ENCODE data around the gene UNC45A. TPM values are rescaled to one million over a fixed set of nuclear protein-coding genes. Genes with fewer than 3 reads are reported as not detected.

UNC45A gene
- total RNA-seq, 4 donors from 2014 or later: 26.3 to 59.3 (median 43.9) TPM

GRCh38 chr15:90909976-90910375 is 25.1 kb upstream of the UNC45A start:
- Histone ChIP-seq H3K9me3 (no peaks in the 10 kb centered on the region), H3K27me3 (no peaks in the 10 kb centered on the region), H3K27ac (no peak overlapping the region), H3K4me3 (replicated peaks in 1 of 3) (no peak overlapping the region), H3K36me3 (peaks cover 85 to 86% of the 10 kb centered on the region in 2 donors), H3K4me1 (no peaks in the 10 kb centered on the region)
- TF ChIP-seq CTCF (IDR thresholded peaks at IDR 0.05): no peak
- no peak for TF ChIP-seq POLR2A (IDR thresholded peaks at IDR 0.05)
- intact Hi-C loops (cut with DNase I): no loop called here
- no peak for DNase-seq
- WGBS, 2 donors: 84 to 92% methylated on average over 8 of the region's 8 CpGs

- peaks cover 85 to 86% of the 10 kb centered on the region in 2 donors for H3K36me3 ChIP-seq
- intact Hi-C loops (cut with DNase I): no loop called here
- no peaks in the 10 kb centered on the region for H3K4me1 ChIP-seq
- TF ChIP-seq POLR2A (IDR thresholded peaks at IDR 0.05) (no peak), CTCF (IDR thresholded peaks at IDR 0.05) (no peak)
- no peak overlapping the region for H3K27ac ChIP-seq
- WGBS, 2 donors: 95 to 99% methylated on average over 22 to 24 of the region's 24 CpGs
- no peak for DNase-seq
- no peaks in the 10 kb centered on the region for H3K27me3 ChIP-seq
- H3K9me3 ChIP-seq: no peaks in the 10 kb centered on the region
- H3K4me3 ChIP-seq (replicated peaks in 1 of 3): no peak overlapping the region
These were observed 24.4 kb upstream of the UNC45A start for GRCh38 chr15:90910441-90911301.

GRCh38 chr15:90911302-90911623 is 23.8 kb upstream of the UNC45A start:
- Histone ChIP-seq H3K9me3 (no peaks in the 10 kb centered on the region), H3K27ac (no peak overlapping the region), H3K27me3 (no peaks in the 10 kb centered on the region), H3K4me3 (replicated peaks in 1 of 3) (no peak overlapping the region), H3K4me1 (no peaks in the 10 kb centered on the region), H3K36me3 (peaks cover 85 to 86% of the 10 kb centered on the region in 2 donors)
- no peak for TF ChIP-seq CTCF (IDR thresholded peaks at IDR 0.05)
- no peak for TF ChIP-seq POLR2A (IDR thresholded peaks at IDR 0.05)
- no peak for DNase-seq
- intact Hi-C loops (cut with DNase I): no loop called here
- 85 to 99% methylated on average over 9 to 19 of the region's 19 CpGs for WGBS, 2 donors

- no peak for DNase-seq
- intact Hi-C loops (cut with DNase I): no loop called here
- Histone ChIP-seq H3K27ac (no peak overlapping the region), H3K4me1 (no peaks in the 10 kb centered on the region), H3K27me3 (no peaks in the 10 kb centered on the region), H3K4me3 (replicated peaks in 1 of 3) (no peak overlapping the region), H3K9me3 (no peaks in the 10 kb centered on the region), H3K36me3 (peaks cover 85 to 86% of the 10 kb centered on the region in 2 donors)
- TF ChIP-seq POLR2A (IDR thresholded peaks at IDR 0.05) (no peak), CTCF (IDR thresholded peaks at IDR 0.05) (no peak)
- WGBS, 2 donors: 92 to 98% methylated on average over 21 to 22 of the region's 30 CpGs
These were observed 22.9 kb upstream of the UNC45A start for GRCh38 chr15:90911906-90912769.

- Histone ChIP-seq H3K27ac (no peak overlapping the region), H3K9me3 (no peaks in the 10 kb centered on the region), H3K36me3 (peaks cover 85 to 86% of the 10 kb centered on the region in 2 donors), H3K4me1 (no peaks in the 10 kb centered on the region), H3K4me3 (replicated peaks in 1 of 3) (no peak overlapping the region), H3K27me3 (no peaks in the 10 kb centered on the region)
- DNase-seq: no peak
- no peak for TF ChIP-seq CTCF (IDR thresholded peaks at IDR 0.05)
- TF ChIP-seq POLR2A (IDR thresholded peaks at IDR 0.05): no peak
- intact Hi-C loops (cut with DNase I): no loop called here
- WGBS, 2 donors: 97 to 99% methylated on average over 7 of the region's 7 CpGs
These were observed 22.4 kb upstream of the UNC45A start for GRCh38 chr15:90912770-90913075.

Data from thyroid gland (tissue), 4 donors.